Right atrium auricular region (tissue), 2 donors: Measurements from ENCODE around the gene NUBP2. TPM values are rescaled to one million over a fixed set of nuclear protein-coding genes. Genes with fewer than 3 reads are reported as not detected.
A peak's percentile ranks its signal among the peaks of the same experiment; 100 is the strongest.

Experiments used
- DNase-seq: peaks from one replicate; pipeline ENCODE4 v3.0.0-alpha.2; 2019; ENCODE audit warnings: low spot score
- H3K27ac ChIP-seq, 2 donors: fragments of 200-600 bp; sonication (generic); 1 replicate in 1 of 2; 2 replicates in 1 of 2; pipeline ENCODE4 v1.5.1; 2016 to 2019
- H3K27me3 ChIP-seq, 2 donors: fragments of 200-600 bp; sonication (generic); one replicate each; pipeline versions ENCODE4 v1.5.1 to v1.6.0; 2017 to 2019
- H3K36me3 ChIP-seq: fragments of 200-600 bp; sonication (generic); one replicate; pipeline ENCODE4 v1.5.1; 2016
- H3K4me1 ChIP-seq, 2 donors: fragments of 200-600 bp; sonication (generic); one replicate each; pipeline versions ENCODE4 v1.5.1 to v1.6.0; 2017 to 2019
- H3K4me3 ChIP-seq, 2 donors: fragments of 200-600 bp; sonication (generic); 1 replicate in 1 of 2; 2 replicates in 1 of 2; pipeline ENCODE4 v1.5.1; 2017 to 2019; ENCODE audit warnings: mild to moderate bottlenecking in 1 of 2, moderate library complexity in 1 of 2
- H3K9me3 ChIP-seq, 2 donors: fragments of 200-600 bp; sonication (generic); one replicate each; pipeline ENCODE4 v1.5.1; 2019
- total RNA-seq, 2 donors: library from RNA; depleted of rRNA; stranded (reverse); fragments of >200 nt; gene quantifications; one replicate each; pipeline ENCODE4 v1.1.0, GENCODE V29; 2016
- TF ChIP-seq, protein P1 (sequence below), 2 donors: fragments of 200-600 bp; sonication (generic); IDR thresholded peaks; one replicate each; pipeline ENCODE4 v1.5.1; 2019; ENCODE audit warnings: antibody characterized with exemption in 2 of 2

Gene NUBP2
- total RNA-seq, 2 donors from 2014 or later, result 70.3 to 77.9 TPM

DNA sequence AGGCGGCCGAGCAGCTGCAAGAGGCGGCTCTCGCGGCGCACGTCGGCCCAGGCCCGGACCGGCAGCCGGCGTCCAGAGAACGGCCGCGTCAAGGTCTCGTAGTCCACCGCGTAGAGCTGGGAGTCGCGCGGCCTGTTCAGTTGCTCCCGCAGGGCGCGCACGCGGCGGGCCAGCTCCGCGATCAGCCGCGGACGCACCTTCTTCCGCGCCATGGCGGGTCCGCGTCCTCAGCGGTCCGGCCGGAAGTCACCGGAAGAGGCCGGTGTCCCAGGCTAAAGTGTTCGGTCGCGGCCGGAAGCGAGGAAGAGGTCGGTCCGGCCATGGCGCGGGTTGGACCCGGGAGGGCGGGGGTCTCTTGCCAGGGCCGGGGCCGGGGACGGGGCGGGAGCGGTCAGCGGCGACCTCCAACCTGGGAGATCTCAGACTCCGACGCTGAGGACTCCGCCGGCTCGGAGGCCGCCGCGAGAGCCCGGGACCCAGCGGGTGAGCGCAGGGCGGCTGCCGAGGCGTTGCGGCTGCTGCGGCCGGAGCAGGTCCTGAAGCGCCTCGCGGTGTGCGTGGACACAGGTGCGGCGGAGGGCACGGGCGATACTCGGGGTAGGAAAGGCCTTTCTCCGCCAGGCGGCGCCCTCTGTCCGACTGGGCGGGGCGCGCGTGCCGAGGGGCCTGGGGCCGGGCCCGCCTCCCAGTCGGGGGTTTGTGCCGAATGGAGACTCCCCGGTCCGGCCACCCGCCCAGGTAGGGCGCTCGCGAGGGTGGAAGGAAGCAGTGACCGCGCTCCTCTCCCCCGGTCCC, 9.7 kb upstream of the NUBP2 start, which contains the start of gene MRPS34:
TSS of gene MRPS34 (minus strand) at position 227 of the 795 bp plus-strand sequence. CDS start at position 212, 15 bp downstream.
- H3K36me3 ChIP-seq, result peaks cover 38% of the 10 kb centered on the region

DNA sequence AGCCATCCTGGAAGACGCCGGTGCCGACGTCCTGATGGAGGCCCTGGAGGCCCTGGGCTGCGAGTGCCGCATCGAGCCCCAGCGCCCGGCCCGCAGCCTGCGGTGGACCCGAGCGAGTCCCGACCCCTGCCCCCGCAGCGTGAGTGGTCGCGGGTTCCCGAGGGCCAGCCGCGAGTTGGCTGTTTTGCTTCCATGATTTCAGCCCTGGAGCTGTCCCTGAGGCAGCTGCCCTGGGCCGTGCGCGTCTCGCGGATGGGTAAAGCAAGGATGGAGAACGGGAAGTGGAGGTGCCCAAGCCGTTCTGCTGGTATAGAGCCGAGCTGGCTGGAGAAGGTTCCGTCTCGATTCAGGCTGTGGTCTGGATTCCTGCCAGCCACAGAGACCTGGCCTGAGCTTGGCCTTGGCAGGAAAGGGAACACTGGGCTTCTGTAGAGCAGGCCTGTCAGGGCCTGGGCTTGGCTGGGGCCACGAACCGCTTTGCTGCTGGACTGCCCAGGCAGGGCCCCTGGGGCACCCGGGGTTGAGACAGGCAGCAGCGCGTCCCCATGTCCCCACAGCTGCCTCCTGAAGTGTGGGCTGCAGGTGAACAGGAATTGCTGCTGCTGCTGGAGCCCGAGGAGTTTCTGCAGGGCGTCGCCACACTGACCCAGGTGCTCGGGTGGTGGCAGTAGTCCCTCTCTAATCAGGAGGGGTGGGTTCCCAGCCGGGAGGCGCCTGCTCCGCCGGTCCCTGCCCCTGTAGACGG, 8.9 kb upstream of the NUBP2 start:
- Histone ChIP-seq H3K4me1 (peaks cover 0 to 39% of the 10 kb centered on the region in 2 donors), H3K27me3 (no peaks in the 10 kb centered on the region), H3K36me3 (peaks cover 34% of the 10 kb centered on the region), H3K27ac (peak overlapping the region; percentile 95 to 97), H3K9me3 (no peaks in the 10 kb centered on the region), H3K4me3 (peak overlapping the region; percentile 70 to 94)
- no peak for DNase-seq
- TF ChIP-seq, protein P1, sequence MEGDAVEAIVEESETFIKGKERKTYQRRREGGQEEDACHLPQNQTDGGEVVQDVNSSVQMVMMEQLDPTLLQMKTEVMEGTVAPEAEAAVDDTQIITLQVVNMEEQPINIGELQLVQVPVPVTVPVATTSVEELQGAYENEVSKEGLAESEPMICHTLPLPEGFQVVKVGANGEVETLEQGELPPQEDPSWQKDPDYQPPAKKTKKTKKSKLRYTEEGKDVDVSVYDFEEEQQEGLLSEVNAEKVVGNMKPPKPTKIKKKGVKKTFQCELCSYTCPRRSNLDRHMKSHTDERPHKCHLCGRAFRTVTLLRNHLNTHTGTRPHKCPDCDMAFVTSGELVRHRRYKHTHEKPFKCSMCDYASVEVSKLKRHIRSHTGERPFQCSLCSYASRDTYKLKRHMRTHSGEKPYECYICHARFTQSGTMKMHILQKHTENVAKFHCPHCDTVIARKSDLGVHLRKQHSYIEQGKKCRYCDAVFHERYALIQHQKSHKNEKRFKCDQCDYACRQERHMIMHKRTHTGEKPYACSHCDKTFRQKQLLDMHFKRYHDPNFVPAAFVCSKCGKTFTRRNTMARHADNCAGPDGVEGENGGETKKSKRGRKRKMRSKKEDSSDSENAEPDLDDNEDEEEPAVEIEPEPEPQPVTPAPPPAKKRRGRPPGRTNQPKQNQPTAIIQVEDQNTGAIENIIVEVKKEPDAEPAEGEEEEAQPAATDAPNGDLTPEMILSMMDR (IDR thresholded peaks at IDR 0.05), result no peak

More for the DNA sequence above, 9.7 kb upstream of the NUBP2 start, which contains the start of gene MRPS34:
- H3K4me3 ChIP-seq, result peak within 1 kb of the TSS; percentile 70 to 94
- H3K4me1 ChIP-seq, result peaks cover 0 to 39% of the 10 kb centered on the region in 2 donors
- TF ChIP-seq, protein P1 (IDR thresholded peaks at IDR 0.05), result peak; percentile 62 to 86
- H3K27ac ChIP-seq, result peak within 1 kb of the TSS; percentile 95 to 97
- no peaks in the 10 kb centered on the region for H3K9me3 ChIP-seq
- no peaks in the 10 kb centered on the region for H3K27me3 ChIP-seq
- DNase-seq, result peak; percentile 84

DNA sequence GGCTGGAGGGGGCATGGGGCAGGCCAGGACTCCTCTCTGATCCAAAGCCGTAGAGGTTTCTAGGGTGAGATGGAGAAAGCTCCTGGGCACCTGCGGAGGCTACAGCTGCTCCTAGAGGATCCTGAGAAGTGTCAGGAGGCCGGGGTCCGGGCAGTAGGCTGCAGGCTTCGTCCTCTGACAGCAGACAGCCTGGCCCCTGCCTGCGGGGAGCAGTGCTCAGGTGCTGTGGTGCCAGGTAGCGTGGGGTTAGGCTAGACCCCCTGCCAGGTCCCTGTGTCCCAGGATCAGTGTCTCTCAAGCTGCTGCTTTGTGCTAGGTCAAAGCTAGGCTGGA, 8.3 kb upstream of the NUBP2 start:
- DNase-seq, result no peak
- peaks cover 0 to 39% of the 10 kb centered on the region in 2 donors for H3K4me1 ChIP-seq
- H3K36me3 ChIP-seq, result peaks cover 32% of the 10 kb centered on the region
- TF ChIP-seq, protein P1 (IDR thresholded peaks at IDR 0.05), result no peak
- no peaks in the 10 kb centered on the region for H3K27me3 ChIP-seq
- no peaks in the 10 kb centered on the region for H3K9me3 ChIP-seq
- H3K27ac ChIP-seq, result no peak overlapping the region
- peak overlapping the region in 1 of 2 donors; percentile 94 for H3K4me3 ChIP-seq

DNA sequence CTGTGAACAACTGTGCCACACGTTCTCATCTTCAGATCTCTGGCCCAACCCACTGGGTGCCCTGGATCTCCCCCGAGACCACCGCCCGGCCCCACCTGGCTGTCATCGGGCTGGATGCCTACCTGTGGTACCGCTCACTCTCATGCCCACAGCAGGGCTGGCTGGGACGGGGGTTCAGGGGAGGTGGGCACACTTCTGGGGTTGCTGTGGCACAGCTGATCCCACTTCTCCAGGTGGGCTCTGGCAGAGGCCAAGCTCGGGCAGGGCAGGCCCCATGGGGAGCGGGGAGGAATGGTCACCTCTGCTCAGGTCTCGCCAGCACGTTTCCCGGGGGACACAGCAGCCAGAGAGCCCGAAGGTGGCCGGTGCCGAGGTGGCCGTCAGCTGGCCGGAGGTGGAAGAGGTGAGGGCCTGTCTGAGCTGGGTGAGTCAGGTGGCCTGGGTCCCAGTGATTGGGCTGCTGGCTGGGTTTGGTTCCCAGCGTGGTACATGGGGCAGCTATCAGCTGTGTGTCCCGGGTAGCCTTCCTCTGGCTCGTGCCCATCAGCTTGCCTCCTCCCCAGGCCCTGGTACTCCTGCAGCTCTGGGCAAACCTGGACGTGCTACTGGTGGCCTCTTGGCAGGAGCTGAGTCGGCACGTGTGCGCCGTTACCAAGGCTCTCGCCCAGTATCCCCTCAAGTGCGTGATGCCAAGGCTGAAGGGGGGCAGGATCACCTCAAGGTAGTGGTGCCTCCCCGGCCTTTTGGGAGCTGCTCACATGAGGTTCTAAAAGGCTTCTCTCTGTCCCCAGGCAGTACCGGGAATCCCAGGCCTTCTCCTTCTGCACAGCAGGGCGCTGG, 7.5 kb upstream of the NUBP2 start:
- Histone ChIP-seq H3K27ac (no peak overlapping the region), H3K27me3 (no peaks in the 10 kb centered on the region), H3K36me3 (peaks cover 37% of the 10 kb centered on the region), H3K4me3 (no peak overlapping the region), H3K9me3 (no peaks in the 10 kb centered on the region), H3K4me1 (peaks cover 0 to 41% of the 10 kb centered on the region in 2 donors)
- DNase-seq, result no peak
- TF ChIP-seq, protein P1 (IDR thresholded peaks at IDR 0.05), result no peak

DNA sequence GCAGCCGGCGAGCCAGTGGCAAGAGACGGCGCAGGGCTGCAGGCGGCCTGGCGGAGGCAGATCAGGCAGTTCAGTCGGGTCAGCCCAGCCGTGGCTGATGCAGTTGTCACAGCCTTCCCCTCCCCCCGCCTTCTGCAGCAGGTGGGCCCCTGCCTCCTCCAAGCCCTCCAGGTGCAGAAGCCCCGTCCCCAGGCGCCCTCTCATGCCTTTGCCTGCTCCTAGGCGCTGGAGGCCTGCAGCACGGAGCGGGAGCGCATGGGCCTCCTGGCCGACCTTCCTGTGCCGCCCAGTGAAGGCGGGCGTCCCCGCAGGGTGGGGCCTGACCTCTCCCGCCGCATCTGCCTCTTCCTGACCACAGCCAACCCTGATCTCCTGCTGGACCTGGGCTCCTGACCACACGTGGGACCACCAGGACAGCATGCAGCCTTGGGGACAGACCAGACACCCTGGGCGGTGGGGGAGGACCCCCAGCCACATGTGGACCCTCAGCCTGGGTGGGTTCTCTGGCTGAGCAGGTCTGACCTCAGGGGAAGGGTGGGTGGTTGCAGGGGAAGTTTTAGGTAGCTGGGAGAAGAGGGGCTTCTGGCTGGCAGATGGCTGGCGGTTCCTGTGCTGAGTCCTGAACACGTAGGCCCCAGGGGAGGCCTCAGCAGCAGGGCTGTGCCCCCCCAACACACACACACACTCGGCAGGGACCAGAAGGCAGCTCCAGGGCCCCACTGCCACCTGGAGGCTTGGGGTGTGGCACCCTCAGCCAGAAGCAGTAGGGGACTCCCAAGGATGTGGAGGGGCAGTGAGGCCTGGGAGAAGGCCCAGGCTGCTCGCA, 6.7 kb upstream of the NUBP2 start:
- peaks cover 0 to 41% of the 10 kb centered on the region in 2 donors for H3K4me1 ChIP-seq
- no peaks in the 10 kb centered on the region for H3K27me3 ChIP-seq
- DNase-seq, result no peak
- TF ChIP-seq, protein P1 (IDR thresholded peaks at IDR 0.05), result no peak
- no peaks in the 10 kb centered on the region for H3K9me3 ChIP-seq
- H3K4me3 ChIP-seq, result no peak overlapping the region
- no peak overlapping the region for H3K27ac ChIP-seq
- peaks cover 37% of the 10 kb centered on the region for H3K36me3 ChIP-seq
